SK-MEL-5 (cell line): ENCODE results near the gene ADCY2. TPM values are rescaled to one million over a fixed set of nuclear protein-coding genes. Genes with fewer than 3 reads are reported as not detected.
A peak's percentile ranks its signal among the peaks of the same experiment; 100 is the strongest.

Experiments used
- DNase-seq: peaks from one replicate; pipeline ENCODE4 v3.0.0-alpha.2; 2016; ENCODE audit warnings: low read depth, low spot score
- in situ Hi-C: cut with HindIII; loops from 2 replicates; pipeline ENCODE4 v1.10.0; 2016; ENCODE audit warnings: low sequenced_read_pairs, high pct_unique_total_duplicates, low pct_unique_long_range_greater_than_20kb
- total RNA-seq: library from RNA; depleted of rRNA; stranded (reverse); fragments of >200 nt; shearing (Covaris generic); gene quantifications from 2 replicates; pipeline ENCODE4 v1.2.3, GENCODE V29; 2014

Gene ADCY2
- total RNA-seq, 1 experiment from 2014 or later = 31.4 TPM

GRCh38 chr5:7762267-7762666 lies 366.3 kb downstream of the ADCY2 start:
- in situ Hi-C loops = no loop called here

GRCh38 chr5:7763621-7764072 lies 367.7 kb downstream of the ADCY2 start:
- no peak for DNase-seq
- in situ Hi-C loops = no loop called here

More at GRCh38 chr5:7762267-7762666, 366.3 kb downstream of the ADCY2 start:
- no peak for DNase-seq

- no peak for DNase-seq
- in situ Hi-C loops = no loop called here
Observed at GRCh38 chr5:7764452-7764851, 368.5 kb downstream of the ADCY2 start.

- DNase-seq = peak; percentile 87
- in situ Hi-C loops = no loop called here
Observed at GRCh38 chr5:7770436-7770835, 374.5 kb downstream of the ADCY2 start.

GRCh38 chr5:7772141-7772540 lies 376.2 kb downstream of the ADCY2 start:
- in situ Hi-C loops = no loop called here
- DNase-seq = no peak

GRCh38 chr5:7773178-7773577 lies 377.2 kb downstream of the ADCY2 start:
- no peak for DNase-seq

GRCh38 chr5:7776442-7776841 lies 380.5 kb downstream of the ADCY2 start:
- no peak for DNase-seq
- in situ Hi-C loops = no loop called here

More at GRCh38 chr5:7773178-7773577, 377.2 kb downstream of the ADCY2 start:
- in situ Hi-C loops = no loop called here

GRCh38 chr5:7779019-7780005 lies 383.4 kb downstream of the ADCY2 start:
- peak; percentile 99 for DNase-seq
- in situ Hi-C loops = no loop called here

GRCh38 chr5:7781899-7782298 lies 386.0 kb downstream of the ADCY2 start:
- no peak for DNase-seq
- in situ Hi-C loops = no loop called here

GRCh38 chr5:7784683-7785380 lies 388.9 kb downstream of the ADCY2 start:
- in situ Hi-C loops = no loop called here
- no peak for DNase-seq

- no peak for DNase-seq
- in situ Hi-C loops = no loop called here
Observed at GRCh38 chr5:7787770-7788169, 391.8 kb downstream of the ADCY2 start.

GRCh38 chr5:7789567-7789966 lies 393.6 kb downstream of the ADCY2 start:
- in situ Hi-C loops = no loop called here
- no peak for DNase-seq

GRCh38 chr5:7793895-7794294 lies 398.0 kb downstream of the ADCY2 start:
- in situ Hi-C loops = no loop called here
- no peak for DNase-seq

GRCh38 chr5:7794311-7794710 lies 398.4 kb downstream of the ADCY2 start:
- in situ Hi-C loops = no loop called here

GRCh38 chr5:7794823-7795222 lies 398.9 kb downstream of the ADCY2 start:
- in situ Hi-C loops = no loop called here
- DNase-seq = no peak

More at GRCh38 chr5:7794311-7794710, 398.4 kb downstream of the ADCY2 start:
- no peak for DNase-seq

- in situ Hi-C loops = no loop called here
Observed at GRCh38 chr5:7795306-7795705, 399.4 kb downstream of the ADCY2 start.

GRCh38 chr5:7801891-7802614 lies 406.1 kb downstream of the ADCY2 start:
- in situ Hi-C loops = no loop called here
- DNase-seq = no peak

More at GRCh38 chr5:7795306-7795705, 399.4 kb downstream of the ADCY2 start:
- DNase-seq = no peak

GRCh38 chr5:7802855-7803254 lies 406.9 kb downstream of the ADCY2 start:
- DNase-seq = no peak
- in situ Hi-C loops = no loop called here
